ENCODE data around the gene RUNDC1. TPM values are rescaled to one million over a fixed set of nuclear protein-coding genes. Genes with fewer than 3 reads are reported as not detected.
A peak's percentile ranks its signal among the peaks of the same experiment; 100 is the strongest.
"Not testable (repeated sequence)": the region's sequence is repeated elsewhere in the genome, so short reads cannot be mapped to it uniquely, and the experiment has no call there.

The RUNDC1 gene
- total RNA-seq, 2 experiments from 2014 or later: 9.6 to 10.2 TPM

DNA sequence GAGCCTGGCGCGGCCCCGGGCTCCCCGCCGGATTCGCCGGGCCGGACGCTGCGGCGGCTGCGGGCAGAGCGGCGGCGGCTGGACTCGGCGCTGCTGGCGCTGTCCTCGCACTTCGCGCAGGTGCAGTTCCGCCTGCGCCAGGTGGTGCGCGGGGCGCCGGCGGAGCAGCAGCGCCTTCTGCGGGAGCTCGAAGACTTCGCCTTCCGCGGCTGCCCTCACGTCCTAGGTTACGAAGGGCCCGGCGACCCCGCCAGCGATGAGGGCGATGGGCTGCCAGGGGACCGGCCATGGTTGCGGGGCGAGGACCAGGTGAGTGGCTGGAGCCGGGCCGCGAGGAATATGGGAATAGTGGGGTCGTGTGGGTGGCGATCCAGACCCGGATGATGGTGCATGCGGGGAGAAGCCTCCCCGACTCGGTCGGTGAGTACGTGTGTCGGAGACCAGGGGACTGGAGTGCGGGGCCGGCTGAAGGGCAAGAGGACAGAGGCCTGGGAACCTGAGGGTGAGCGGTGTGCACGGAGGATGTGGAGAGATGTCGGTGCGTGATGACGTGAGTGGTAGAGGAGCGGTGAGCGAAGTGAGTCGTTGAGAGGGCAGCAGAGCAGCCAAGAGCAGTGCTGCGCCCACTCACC is 517 bp downstream of the RUNDC1 start:
- Mint-ChIP-seq H3K36me3 (peaks cover 18% of the 10 kb centered on the region), H3K4me3 (peak overlapping the region; percentile 97), H3K27me3 (no peaks in the 10 kb centered on the region), H3K9me3 (no peaks in the 10 kb centered on the region), H3K4me1 (peaks cover 26% of the 10 kb centered on the region), H3K27ac (peak overlapping the region; percentile 91)
- peak; percentile 77 for DNase-seq

DNA sequence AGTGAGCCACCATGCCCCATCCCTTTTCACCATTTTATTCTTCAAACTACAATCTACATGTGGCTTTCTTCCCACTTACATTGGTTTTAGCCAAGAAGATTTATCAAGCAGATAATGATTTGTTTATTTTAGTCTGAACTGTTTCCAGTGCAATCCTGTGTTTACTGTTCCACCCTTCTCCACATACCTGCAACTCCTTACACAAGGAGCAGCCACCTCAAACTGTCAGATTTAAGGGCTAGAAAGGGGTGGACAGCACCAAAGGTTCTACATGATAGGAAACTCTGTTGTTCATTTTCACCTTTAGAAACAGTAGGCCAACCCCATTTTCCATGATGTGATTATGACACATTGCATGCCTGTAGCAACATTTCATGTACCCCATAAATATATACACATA is 1.9 kb downstream of the RUNDC1 start:
- Mint-ChIP-seq H3K9me3 (no peaks in the 10 kb centered on the region), H3K4me3 (peak overlapping the region; percentile 97), H3K27me3 (no peaks in the 10 kb centered on the region), H3K27ac (peak overlapping the region; percentile 91), H3K4me1 (peaks cover 26% of the 10 kb centered on the region), H3K36me3 (peaks cover 21% of the 10 kb centered on the region)
- no peak for DNase-seq

DNA sequence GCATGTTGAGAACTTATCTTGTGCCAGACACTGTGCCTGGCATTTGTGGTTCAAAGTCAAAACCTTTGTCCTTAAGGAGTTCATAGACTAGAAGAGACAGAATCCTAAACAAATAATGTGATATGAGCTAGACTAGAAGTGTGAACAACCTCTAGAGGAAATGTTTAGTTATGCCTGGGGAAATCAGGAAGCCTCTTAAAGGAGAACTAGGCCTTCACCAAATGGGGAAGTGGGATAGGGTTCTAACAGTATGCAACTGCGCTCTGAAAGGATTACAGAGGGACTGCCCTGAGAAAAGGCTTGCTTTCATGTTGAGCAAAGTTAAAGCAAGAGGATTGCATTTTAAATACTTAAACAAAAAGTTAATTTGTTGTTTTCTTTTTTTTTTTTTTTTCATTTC is 4.9 kb downstream of the RUNDC1 start:
- Mint-ChIP-seq H3K4me1 (peaks cover 15% of the 10 kb centered on the region), H3K36me3 (peaks cover 30% of the 10 kb centered on the region), H3K27me3 (no peaks in the 10 kb centered on the region), H3K27ac (no peak overlapping the region), H3K4me3 (no peak overlapping the region), H3K9me3 (no peaks in the 10 kb centered on the region)
- no peak for DNase-seq

DNA sequence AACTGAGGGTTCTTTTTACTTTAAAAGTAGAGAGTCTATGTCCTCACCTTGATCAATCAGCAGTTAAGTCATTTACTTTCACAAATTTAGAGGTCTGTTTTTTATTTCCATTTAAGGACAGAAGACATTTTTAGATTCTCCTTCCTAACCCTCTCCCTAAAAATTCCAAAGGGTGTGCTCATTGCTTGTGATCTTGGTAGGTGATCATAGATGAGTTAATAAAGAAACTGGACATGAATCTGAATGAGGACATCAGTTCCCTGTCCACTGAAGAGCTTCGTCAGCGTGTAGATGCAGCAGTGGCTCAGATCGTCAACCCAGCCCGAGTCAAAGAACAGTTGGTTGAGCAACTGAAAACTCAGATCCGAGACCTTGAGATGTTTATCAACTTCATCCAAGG is 8.8 kb downstream of the RUNDC1 start:
- DNase-seq: no peak
- Mint-ChIP-seq H3K27me3 (no peaks in the 10 kb centered on the region), H3K4me1 (peaks cover 3% of the 10 kb centered on the region), H3K27ac (no peak overlapping the region), H3K36me3 (peaks cover 16% of the 10 kb centered on the region), H3K9me3 (no peaks in the 10 kb centered on the region), H3K4me3 (no peak overlapping the region)

DNA sequence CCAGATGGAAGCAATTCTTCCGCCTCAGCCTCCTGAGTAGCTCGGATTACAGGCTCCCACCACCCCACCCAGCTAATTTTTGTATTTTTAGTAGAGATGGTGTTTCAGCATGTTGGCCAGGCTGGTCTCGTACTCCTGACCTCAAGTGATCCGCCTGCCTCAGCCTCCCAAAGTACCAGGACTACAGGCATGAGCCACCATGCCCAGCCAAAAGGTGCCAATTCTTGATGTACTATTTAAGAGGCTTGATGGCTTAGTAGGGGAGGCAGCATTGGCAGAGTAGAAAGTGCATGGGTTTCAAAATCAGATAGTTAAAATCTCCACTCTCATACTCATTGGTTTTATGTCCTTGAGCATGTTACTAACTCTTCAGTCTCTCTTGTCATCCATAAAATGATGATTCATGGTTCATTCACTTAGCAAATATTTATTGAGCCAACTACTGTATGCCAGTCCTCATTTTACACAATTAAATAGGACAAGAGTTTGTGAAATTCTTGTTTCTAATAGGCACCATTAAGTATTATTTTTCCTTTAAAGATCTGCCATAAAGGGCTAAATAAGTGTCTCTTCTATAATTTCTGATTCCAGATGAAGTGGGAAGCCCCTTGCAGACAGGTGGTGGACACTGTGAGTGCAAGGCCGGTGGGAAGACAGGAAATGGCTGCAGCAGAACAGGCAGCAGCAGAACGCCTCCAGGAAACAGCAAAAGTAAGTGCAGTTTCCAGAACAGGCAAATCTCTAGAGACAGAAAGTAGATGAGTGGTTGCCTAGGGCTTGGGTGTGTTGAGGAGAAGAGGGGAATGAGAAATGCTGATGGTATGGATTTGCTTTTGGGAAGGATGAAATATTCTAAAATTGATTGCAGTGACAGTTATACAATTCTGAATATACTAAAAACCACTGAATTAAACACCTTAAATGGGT is 9.6 kb downstream of the RUNDC1 start:
- H3K36me3 Mint-ChIP-seq: peaks cover 18% of the 10 kb centered on the region

DNA sequence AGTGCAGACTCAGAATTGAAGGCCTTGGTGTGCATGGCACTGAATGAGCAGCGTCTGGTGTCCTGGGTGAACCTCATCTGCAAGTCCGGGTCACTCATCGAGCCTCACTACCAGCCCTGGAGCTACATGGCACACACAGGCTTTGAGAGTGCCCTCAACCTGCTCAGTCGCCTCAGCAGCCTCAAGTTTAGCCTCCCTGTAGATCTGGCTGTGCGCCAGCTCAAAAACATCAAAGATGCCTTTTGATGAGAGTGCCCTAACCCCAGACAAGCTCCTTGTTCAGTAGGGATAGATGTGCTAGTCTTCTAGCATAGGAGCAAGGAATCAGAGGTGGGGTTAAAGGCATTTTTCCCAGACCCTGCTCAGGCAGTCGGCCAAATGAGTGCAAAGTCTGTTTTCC is 11.1 kb downstream of the RUNDC1 start:
- no peak overlapping the region for H3K27ac Mint-ChIP-seq
- H3K9me3 Mint-ChIP-seq: no peaks in the 10 kb centered on the region
- H3K27me3 Mint-ChIP-seq: no peaks in the 10 kb centered on the region
- H3K4me3 Mint-ChIP-seq: no peak overlapping the region
- H3K36me3 Mint-ChIP-seq: peaks cover 17% of the 10 kb centered on the region
- no peaks in the 10 kb centered on the region for H3K4me1 Mint-ChIP-seq
- DNase-seq: no peak

More for the DNA sequence above, 9.6 kb downstream of the RUNDC1 start:
- Mint-ChIP-seq H3K4me1 (peaks cover 2% of the 10 kb centered on the region), H3K9me3 (no peaks in the 10 kb centered on the region), H3K4me3 (no peak overlapping the region), H3K27me3 (no peaks in the 10 kb centered on the region), H3K27ac (no peak overlapping the region)
- DNase-seq: no peak

DNA sequence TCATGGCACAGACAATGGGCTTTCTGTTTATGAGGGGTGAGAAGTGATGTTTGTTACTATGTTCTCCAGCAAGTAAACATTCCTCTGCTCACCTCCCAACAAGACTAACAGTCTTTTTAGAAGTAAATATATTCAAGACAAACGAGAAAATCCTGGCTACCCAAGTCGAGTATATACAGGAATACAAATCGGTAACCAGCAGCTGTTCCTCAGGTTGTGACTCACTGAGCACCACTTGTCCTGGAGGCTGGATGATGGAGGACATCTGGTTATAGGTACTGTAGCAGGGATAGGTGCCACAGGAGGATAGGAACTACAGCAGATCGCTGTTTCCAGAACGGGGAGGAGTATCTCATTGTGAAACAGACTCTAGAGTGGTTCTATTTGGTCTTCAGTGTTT is 12.5 kb downstream of the RUNDC1 start:
- Mint-ChIP-seq H3K27ac (no peak overlapping the region), H3K36me3 (peaks cover 17% of the 10 kb centered on the region), H3K4me1 (peaks cover 9% of the 10 kb centered on the region), H3K27me3 (no peaks in the 10 kb centered on the region), H3K9me3 (no peaks in the 10 kb centered on the region), H3K4me3 (no peak overlapping the region)
- DNase-seq: no peak

DNA sequence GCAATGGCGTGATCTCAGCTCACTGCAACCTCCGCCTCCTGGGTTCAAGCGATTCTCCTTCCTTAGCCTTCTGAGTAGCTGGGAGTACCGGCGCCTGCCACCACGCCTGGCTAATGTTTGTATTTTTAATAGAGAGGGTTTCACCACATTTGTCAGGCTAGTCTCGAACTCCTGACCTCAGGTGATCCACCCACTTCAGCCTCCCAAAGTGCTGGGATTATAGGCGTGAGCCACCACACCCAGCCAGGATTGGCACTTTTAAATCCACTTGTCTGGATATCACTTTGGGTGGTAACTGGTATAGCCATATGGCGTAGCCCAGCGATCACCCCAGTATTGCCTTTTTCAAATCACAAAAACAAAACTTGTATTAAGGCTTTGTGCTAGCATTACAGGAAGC is 13.5 kb downstream of the RUNDC1 start:
- not testable (repeated sequence) for H3K4me3 Mint-ChIP-seq, H3K27ac Mint-ChIP-seq, H3K27me3 Mint-ChIP-seq, DNase-seq, H3K9me3 Mint-ChIP-seq
- Mint-ChIP-seq H3K36me3 (peaks cover 22% of the 10 kb centered on the region), H3K4me1 (peaks cover 10% of the 10 kb centered on the region)

DNA sequence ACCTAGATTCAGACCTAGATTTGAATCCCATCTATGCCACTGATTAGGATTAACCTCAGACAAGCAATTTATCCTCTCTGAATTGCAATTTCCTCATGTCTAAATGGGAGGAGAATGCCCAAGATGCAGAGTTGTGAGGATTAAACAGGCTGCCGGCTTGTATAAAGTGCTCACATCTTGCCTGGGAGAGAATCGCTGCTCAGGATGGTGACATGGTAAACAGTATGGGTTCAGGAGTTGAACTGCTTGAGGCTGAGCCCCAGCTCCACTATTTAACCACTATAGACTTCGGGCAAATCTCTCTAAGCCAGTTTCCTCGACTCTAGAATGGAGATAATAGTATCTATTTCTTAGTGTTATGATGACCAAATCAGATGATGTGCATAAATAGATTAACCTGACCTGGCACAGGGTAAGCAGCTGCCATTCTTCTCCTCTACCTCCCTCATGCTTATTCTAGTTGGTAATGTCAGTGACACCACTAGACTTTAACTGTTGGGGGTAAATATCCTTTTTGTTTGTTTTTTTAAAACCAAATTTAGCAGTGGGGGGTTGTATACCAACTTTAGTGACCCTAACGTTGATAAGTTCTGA is 17.1 kb downstream of the RUNDC1 start:
- no peak for DNase-seq
- Mint-ChIP-seq H3K4me3 (peak overlapping the region; percentile 96), H3K27ac (peak overlapping the region; percentile 99), H3K27me3 (no peaks in the 10 kb centered on the region), H3K4me1 (peaks cover 32% of the 10 kb centered on the region), H3K9me3 (no peaks in the 10 kb centered on the region), H3K36me3 (peaks cover 43% of the 10 kb centered on the region)

DNA sequence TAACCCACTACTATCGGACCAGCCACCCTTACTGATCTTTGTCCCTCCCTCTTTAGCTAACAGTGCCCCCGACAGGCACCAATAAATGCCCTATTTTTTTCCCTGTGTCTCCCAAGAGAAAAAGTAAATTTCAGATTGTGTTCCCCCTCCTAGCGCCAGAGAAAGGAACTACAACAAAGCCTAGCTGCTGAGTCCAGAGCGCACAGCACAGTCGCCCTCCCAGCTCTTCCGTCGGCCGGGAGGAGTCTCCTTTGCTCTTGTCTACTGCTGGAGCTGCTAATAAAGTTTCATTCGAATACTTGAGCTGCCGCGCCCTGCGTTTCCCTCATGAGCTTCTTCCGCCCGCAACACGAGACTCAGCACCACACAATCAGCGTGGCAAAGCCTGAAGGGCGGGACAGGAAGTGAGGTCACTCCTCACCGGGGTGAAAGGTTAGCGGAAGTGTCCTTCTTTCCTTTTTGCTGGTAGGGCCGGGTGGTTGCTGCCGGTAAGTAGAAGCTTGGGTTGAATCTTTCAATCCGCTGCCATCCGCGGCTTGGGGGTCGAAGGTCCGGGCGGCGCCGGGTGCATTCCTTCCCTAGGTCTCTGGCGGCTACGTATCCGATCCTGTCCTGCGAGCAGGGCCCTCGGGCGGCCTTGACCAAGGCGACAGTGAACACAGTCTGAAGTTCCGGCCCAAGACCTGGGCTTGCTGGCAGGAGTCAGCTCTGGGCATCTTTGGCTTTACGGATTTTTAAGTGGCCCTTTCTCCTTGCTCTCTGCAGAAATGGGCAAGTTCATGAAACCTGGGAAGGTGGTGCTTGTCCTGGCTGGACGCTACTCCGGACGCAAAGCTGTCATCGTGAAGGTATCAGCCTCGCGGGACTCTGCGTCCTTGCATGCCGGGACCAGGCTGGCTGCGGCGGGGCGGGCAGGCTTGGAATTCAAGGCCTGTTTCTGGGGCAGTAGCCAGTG is 17.9 kb downstream of the RUNDC1 start, which contains the start of gene RPL27:
RPL27 (plus strand) TSS at position 436 of the 955 bp plus-strand sequence; CDS start at position 768, 332 bp downstream.
- peak; percentile 95 for DNase-seq
- Mint-ChIP-seq H3K4me1 (peaks cover 35% of the 10 kb centered on the region), H3K27ac (peak within 1 kb of the TSS; percentile 99), H3K9me3 (no peaks in the 10 kb centered on the region), H3K4me3 (peak within 1 kb of the TSS; percentile 96), H3K27me3 (no peaks in the 10 kb centered on the region), H3K36me3 (peaks cover 48% of the 10 kb centered on the region)

DNA sequence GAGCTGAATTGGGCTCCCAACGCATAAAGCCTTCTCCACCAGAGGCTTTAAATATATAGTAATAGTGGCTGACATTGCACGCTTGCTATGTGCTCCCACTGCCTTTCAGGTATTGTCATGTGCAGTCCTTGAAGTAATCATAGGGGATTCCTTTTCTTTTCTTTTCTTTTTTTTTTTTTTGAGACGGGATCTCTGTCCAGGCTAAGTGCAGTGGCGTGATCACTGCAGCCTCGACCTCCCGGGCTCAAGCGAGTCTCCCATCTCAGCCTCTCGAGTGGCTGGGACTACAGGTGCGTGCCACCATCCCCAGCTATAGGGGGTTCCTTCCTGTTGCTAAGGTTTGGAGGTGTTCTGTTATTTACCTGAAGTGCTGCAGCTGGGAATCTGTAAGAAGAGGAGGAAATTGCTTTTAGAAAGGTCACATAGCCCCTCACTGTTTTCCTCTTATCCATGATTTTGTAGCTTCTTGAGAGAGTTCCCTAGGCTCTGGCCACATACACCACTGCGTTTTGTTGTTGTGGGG is 18.7 kb downstream of the RUNDC1 start:
- peak overlapping the region; percentile 99 for H3K27ac Mint-ChIP-seq
- peaks cover 36% of the 10 kb centered on the region for H3K4me1 Mint-ChIP-seq
- no peaks in the 10 kb centered on the region for H3K9me3 Mint-ChIP-seq
- H3K36me3 Mint-ChIP-seq: peaks cover 49% of the 10 kb centered on the region
- peak overlapping the region; percentile 96 for H3K4me3 Mint-ChIP-seq
- no peak for DNase-seq
- no peaks in the 10 kb centered on the region for H3K27me3 Mint-ChIP-seq

DNA sequence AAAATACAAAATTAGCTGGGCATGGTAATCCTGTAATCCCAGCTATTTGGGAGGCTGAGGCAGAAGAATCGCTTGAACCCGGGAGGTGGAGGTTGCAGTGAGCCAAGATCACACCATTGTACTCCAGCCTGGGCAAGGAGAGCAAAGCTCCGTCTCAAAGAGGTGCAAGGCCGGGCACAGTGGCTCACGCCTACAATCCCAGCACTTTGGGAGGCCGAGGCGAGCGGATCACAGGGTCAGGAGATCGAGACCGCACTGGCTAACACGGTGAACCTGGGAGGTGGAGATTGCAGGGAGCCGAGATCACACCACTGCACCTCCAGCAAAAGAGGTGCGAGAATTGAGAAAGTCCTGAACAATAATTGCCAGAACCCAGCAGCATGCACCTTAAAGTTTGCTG is 20.5 kb downstream of the RUNDC1 start:
- peaks cover 44% of the 10 kb centered on the region for H3K36me3 Mint-ChIP-seq
- H3K4me3 Mint-ChIP-seq: peak overlapping the region; percentile 65
- DNase-seq, H3K27me3 Mint-ChIP-seq, H3K9me3 Mint-ChIP-seq: not testable (repeated sequence)
- peak overlapping the region; percentile 78 for H3K27ac Mint-ChIP-seq
- H3K4me1 Mint-ChIP-seq: peaks cover 36% of the 10 kb centered on the region

DNA sequence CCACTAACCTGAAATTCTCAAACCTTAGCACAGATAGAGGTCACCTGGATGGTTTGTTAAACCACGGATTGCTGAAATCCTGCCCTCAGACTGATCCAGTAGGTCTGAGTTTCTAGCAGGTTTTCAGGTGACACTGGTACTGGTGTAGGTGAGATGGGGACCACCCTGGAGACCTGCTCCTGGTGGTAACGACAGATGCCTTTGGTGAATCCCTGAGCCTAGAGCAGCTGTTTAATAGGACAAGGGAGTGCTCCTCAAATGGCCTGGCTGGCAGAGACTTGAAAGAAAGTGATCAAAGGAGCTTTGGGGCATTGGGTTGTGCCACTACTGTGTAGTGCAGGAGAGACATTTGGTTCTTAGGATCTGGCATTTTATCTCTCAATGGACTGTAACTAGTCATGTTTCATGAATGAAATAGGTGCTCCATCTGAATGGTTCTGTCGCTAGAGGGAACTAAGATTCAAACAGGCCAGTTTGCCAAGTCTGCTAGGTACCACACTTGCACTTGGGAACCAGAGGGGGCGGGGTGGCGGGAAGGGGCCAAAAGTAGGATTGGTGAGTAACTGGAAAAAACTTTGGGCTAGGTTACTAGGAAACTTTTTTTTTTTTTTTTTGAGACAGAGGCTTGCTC is 23.3 kb downstream of the RUNDC1 start:
- Mint-ChIP-seq H3K36me3 (peaks cover 47% of the 10 kb centered on the region), H3K27ac (peak overlapping the region; percentile 78), H3K4me1 (peaks cover 28% of the 10 kb centered on the region), H3K4me3 (no peak overlapping the region), H3K9me3 (no peaks in the 10 kb centered on the region), H3K27me3 (no peaks in the 10 kb centered on the region)
- no peak for DNase-seq

All from activated naive CD8-positive, alpha-beta T cell treated with anti-CD3 and anti-CD28 coated beads for 36 hours (primary cell).